ENCODE measurements around the gene MAB21L4. TPM values are rescaled to one million over a fixed set of nuclear protein-coding genes. Genes with fewer than 3 reads are reported as not detected.

Gene MAB21L4
- total RNA-seq, 1 donor from 2014 or later: not detected

GRCh38 chr2:240840435-240841060 lies 55.4 kb downstream of the MAB21L4 start:
- Mint-ChIP-seq H3K4me3 (ENCODE audit: low read depth) (no peak overlapping the region), H3K27me3 (ENCODE audit: low read depth) (peaks cover 4% of the 10 kb centered on the region), H3K9me3 (peaks cover 14% of the 10 kb centered on the region), H3K36me3 (ENCODE audit: low read depth) (no peaks in the 10 kb centered on the region), H3K4me1 (ENCODE audit: low read depth) (no peaks in the 10 kb centered on the region), H3K27ac (no peak overlapping the region)
- intact Hi-C loops (cut with micrococcal nuclease): no loop called here
- DNase-seq (ENCODE audit: low spot score): no peak

- Mint-ChIP-seq H3K4me3 (ENCODE audit: low read depth) (no peak overlapping the region), H3K4me1 (ENCODE audit: low read depth) (no peaks in the 10 kb centered on the region), H3K27me3 (ENCODE audit: low read depth) (peaks cover 4% of the 10 kb centered on the region), H3K36me3 (ENCODE audit: low read depth) (no peaks in the 10 kb centered on the region), H3K9me3 (peaks cover 6% of the 10 kb centered on the region), H3K27ac (no peak overlapping the region)
- intact Hi-C loops (cut with micrococcal nuclease): no loop called here
- DNase-seq (ENCODE audit: low spot score): no peak
Measured at GRCh38 chr2:240839152-240840143, 56.5 kb downstream of the MAB21L4 start.

GRCh38 chr2:240837621-240838020 lies 58.3 kb downstream of the MAB21L4 start:
- Mint-ChIP-seq H3K9me3 (no peaks in the 10 kb centered on the region), H3K4me1 (ENCODE audit: low read depth) (no peaks in the 10 kb centered on the region), H3K36me3 (ENCODE audit: low read depth) (no peaks in the 10 kb centered on the region), H3K27me3 (ENCODE audit: low read depth) (peaks cover 2% of the 10 kb centered on the region), H3K4me3 (ENCODE audit: low read depth) (no peak overlapping the region), H3K27ac (no peak overlapping the region)
- DNase-seq (ENCODE audit: low spot score): no peak
- intact Hi-C loops (cut with micrococcal nuclease): no loop called here

- Mint-ChIP-seq H3K4me3 (ENCODE audit: low read depth) (no peak overlapping the region), H3K9me3 (no peaks in the 10 kb centered on the region)
Measured at GRCh38 chr2:240836781-240837467, 59.0 kb downstream of the MAB21L4 start.

More at GRCh38 chr2:240836781-240837467, 59.0 kb downstream of the MAB21L4 start:
- no peak overlapping the region for H3K27ac Mint-ChIP-seq
- H3K27me3 Mint-ChIP-seq (ENCODE audit: low read depth): peaks cover 2% of the 10 kb centered on the region
- no peak for DNase-seq (ENCODE audit: low spot score)
- intact Hi-C loops (cut with micrococcal nuclease): no loop called here
- peaks cover under 1% of the 10 kb centered on the region for H3K4me1 Mint-ChIP-seq (ENCODE audit: low read depth)
- no peaks in the 10 kb centered on the region for H3K36me3 Mint-ChIP-seq (ENCODE audit: low read depth)

Other genes with a start within 250 kb of the MAB21L4 start
- not detected in 2 replicates for gene AQP12B, start 213.3 kb downstream of the MAB21L4 start, total RNA-seq
- not detected in 2 replicates for gene AQP12A, start 204.3 kb downstream of the MAB21L4 start, total RNA-seq
- 0.97 and 2.2 TPM in 2 replicates for gene KIF1A, start 75.9 kb downstream of the MAB21L4 start, total RNA-seq
- not detected in 2 replicates for gene AGXT, start 27.3 kb downstream of the MAB21L4 start, total RNA-seq
- not detected in 2 replicates for gene CROCC2, start 10.2 kb upstream of the MAB21L4 start, total RNA-seq
- 1.5 and 1.7 TPM in 2 replicates for gene SNED1, start 102.5 kb upstream of the MAB21L4 start, total RNA-seq
- gene MTERF4, start 206.1 kb upstream of the MAB21L4 start, total RNA-seq: 34.4 and 35.4 TPM in 2 replicates

Measured in activated T-helper 2 cell treated with anti-CD3 and anti-CD28 coated beads, Interferon-gamma antibody, Interleukin-2, Interleukin-4, amounts not matched to agents 10 μg/mL and 5 μg/mL and 100 μg/mL, durations not matched to agents 14 hours and 24 hours and 36 hours (primary cell).